Activated naive CD4-positive, alpha-beta T cell treated with Interleukin-2 at 50 U/mL for 16 hours (primary cell): ENCODE results near the gene HAPLN1.

Experiments
- DNase-seq: peaks from one replicate; pipeline ENCODE4 v3.0.0-alpha.2; 2020

The HAPLN1 gene

DNA sequence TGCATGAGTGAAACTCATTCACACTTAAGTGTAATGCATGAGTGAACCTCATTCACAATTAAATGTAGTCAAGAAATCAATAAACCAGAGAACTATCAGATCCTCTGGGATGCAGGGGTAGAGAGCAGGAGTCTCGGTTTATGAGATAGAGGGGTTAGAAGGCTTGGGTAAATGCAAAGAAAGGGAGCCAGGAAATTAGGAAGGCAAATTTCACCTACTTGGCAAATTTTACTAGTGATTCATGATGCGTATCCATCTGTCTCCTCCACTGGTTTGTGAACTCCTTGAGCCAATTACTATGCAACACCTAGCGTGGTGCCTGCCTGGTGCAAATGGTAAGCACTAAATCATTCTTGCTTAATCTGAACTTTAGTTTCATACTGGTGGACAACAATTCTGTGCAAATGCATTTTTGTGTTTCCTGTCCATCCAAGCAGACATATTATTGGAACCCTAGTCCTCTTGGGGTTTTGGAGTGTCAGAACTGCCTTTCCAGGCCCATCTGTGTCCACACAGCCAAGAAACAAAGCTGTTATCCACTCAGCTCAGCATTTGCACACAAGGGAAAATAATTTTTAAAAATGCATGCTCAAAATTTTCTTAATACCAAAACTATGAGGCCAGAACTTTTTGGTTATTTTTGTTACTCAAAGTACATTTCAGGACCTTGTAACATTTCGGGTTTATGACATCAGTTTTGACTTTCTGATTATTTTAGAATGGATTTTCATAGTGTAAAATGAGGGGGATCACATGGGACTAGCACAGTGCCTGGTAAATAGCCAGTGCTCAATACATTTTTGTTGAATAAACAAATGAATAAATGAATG is 5.2 kb downstream of the HAPLN1 start:
- DNase-seq: no peak

GRCh38 chr5:83714810-83715209 is 5.8 kb downstream of the HAPLN1 start:
- DNase-seq: no peak

DNA sequence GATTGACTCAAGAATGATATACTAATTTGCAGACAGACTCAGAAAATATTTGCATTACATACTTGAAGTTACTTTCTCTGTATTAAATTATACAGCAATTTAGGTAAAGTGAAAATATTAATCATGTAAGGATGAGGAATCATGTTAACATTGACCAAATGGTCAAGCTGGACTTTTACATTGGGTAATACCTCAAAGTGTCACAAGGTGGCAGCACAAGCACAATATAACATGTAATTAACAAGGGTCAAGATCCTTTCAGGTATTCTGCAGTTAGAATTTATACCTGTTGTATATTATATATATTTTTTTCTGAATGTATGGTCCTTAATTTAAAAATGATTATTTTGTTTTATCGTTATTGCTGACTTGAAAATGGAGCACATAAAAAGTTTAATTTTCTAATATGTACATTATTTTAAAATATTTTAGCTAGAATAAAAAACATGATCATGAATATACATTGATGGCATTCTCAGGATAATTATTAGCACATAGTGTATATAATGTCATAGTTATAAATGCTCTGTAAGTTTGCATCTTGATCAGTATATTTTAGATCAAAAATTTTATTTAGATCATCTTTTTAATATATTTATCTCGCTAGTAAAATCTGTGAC is 8.6 kb downstream of the HAPLN1 start:
- no peak for DNase-seq

DNA sequence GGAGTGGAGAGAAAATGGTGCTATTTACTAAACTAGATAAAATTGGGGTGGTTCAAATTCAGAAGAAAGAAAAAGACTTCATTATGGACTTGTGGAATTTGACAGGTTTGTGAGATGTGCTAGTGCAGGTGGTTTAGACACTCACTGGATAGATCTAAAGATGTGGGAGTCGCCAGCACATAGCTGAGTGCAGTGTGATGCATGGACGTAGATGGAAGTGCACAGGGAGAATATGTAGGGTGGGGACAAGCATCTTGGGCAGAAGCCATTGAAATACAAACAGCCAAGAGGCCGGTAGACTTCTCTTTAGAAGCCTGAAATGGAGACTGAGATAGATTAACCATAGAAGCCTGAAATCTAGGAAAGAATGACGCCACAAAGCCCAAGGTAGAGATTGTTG is 10.7 kb downstream of the HAPLN1 start:
- no peak for DNase-seq

DNA sequence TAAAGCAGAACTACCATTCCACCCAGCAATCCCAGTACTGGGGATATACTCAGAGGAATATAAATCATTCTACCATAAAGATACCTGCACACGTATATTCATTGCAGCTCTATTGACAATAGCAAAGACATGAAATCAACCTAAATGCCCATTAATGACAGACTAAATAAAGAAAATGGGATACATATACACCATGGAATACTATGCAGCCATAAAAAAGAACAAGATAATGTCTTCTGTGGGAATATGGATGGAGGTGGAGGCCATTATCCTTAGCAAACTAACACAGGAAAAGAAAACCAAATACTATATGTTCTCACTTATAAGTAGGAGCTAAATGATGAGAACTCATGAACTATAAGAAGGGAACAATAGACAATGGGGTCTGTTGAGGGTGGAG is 12.5 kb downstream of the HAPLN1 start:
- DNase-seq: no peak

- no peak for DNase-seq
These were observed 17.6 kb downstream of the HAPLN1 start for GRCh38 chr5:83703059-83703458.

DNA sequence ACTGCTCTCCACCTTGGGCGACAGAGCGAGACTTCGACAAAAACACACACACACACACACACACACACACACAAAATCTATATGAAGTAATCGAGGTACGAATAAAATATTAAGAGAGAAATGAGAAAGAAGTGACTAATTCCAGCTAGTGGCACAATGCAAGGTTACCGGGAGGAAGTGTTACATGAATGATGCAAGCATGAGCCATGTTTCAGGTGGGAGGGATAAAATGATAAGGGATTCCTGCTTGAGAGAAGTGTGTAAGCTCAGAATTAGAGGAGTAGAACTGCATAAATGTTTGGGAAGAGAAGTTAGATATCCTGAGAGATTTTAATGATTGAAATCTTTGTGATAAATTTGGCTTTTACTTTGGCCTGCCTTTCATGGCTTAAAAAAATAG is 18.8 kb downstream of the HAPLN1 start:
- DNase-seq: no peak

- DNase-seq: no peak
These were observed 30.8 kb downstream of the HAPLN1 start for GRCh38 chr5:83689881-83690280.

GRCh38 chr5:83688281-83688680 is 32.4 kb downstream of the HAPLN1 start:
- DNase-seq: no peak

DNA sequence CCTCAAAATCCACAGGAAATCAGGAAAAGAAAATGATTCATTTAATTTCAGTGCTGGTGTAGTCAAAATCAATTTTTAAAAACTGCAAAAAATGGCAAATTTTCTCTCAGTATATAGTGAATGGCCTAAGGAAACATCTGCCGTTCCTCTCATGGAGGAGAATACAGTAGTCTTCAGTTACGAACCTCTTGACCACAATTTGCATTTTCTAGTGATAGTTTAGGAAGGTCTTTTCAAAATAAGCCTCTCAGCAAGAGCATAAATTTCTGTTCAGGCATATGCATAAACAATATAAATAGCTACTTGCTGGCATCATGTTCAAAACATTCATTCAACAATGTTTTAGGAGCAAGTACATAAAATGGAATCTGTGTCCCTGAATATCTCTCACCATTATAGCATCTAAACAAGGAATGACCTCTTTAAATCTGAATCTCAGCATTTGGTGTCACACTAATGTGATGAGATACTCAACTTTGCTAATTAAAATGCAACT is 33.5 kb downstream of the HAPLN1 start:
- no peak for DNase-seq

GRCh38 chr5:83686251-83686650 is 34.4 kb downstream of the HAPLN1 start:
- no peak for DNase-seq

DNA sequence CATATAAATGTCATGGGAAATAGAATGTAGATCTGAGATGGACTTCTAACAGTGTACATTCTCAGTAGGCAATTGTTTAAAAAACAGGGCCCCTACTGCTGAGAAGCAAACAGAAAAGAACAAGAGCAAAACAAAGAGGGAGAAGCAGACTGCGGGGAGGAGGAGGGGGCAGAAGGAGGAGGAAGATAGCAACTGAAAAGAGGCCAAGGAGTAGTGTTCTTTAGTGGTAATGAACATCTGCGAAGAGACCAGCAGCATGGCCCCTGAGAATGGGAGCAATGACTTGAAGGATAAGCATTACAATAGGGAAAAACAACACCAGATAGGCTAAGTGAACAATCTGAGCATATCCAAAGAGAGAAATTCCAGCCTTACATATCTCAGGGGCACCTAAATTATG is 36.8 kb downstream of the HAPLN1 start:
- DNase-seq: no peak

DNA sequence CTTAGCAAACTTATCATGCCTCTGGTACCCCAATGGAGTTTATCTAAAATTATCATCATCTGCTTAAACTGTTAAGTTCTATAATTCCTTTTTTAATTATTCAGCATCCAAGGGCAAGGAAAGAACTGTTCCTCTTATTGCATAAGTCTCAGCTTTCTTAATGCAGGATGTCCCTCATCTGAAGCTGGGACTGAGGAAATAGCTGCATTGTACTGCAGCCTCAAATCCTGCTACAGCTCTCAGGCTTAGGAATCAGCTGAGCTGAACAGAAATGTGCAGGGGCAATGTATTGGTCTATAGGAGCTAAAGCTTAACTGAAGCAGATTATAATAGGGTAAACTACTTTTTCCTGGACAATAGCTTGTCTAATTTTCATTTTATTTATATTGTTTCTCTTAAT is 48.0 kb downstream of the HAPLN1 start:
- no peak for DNase-seq

- DNase-seq: no peak
These were observed 48.5 kb downstream of the HAPLN1 start for GRCh38 chr5:83672158-83672557.

GRCh38 chr5:83665631-83666030 is 55.0 kb downstream of the HAPLN1 start:
- DNase-seq: no peak

DNA sequence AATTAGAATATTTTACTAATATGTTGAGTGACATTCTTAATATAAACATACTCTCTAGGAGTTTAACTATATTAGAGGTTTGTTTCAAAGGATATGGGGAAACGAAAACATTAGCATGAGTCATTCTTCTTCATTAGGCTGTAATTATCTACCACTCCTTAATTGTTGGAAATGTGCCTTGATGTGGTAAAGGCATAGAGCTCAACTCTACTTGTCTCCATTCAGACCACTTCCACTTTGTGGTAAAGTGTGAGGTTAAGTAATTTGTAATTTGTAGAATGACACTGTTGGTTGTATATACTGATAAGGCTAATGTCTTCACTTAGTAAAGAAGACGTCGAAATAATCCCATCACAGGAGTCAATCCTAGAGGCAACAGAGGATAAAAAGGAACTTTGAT is 58.1 kb downstream of the HAPLN1 start:
- DNase-seq: no peak

DNA sequence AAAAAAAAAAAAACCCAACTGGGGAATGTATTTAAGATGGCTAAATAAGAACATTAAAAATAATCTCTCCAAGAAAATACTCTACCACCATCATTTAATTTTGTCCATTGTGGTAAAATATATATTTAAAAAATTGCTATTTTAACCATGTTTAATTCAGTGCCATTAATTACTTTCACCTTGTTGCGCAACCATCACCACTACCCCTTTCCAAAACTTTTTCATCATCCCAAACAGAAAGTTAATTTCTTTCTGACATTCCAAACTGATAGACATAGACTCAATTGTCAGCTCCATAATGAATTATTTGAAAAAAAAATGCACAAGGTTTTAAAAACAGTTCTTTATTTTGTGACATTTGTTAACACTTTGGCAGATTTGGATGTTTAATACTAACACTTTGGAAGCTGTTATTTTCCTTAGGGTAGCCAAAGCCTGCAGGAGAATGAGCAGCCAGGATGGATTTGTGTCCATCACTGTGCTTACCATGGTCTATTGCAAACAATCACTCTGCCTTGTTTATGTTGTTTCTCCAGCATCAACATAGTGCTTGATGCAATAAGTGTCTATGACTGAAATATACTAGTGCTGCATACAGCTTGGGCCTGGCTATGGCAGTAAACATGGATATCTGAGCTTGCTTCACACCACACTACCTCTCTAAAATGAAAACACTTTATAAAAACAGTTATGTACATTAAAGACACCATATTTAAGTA is 62.7 kb downstream of the HAPLN1 start:
- DNase-seq: no peak

GRCh38 chr5:83654427-83654994 is 66.1 kb downstream of the HAPLN1 start:
- DNase-seq: no peak

DNA sequence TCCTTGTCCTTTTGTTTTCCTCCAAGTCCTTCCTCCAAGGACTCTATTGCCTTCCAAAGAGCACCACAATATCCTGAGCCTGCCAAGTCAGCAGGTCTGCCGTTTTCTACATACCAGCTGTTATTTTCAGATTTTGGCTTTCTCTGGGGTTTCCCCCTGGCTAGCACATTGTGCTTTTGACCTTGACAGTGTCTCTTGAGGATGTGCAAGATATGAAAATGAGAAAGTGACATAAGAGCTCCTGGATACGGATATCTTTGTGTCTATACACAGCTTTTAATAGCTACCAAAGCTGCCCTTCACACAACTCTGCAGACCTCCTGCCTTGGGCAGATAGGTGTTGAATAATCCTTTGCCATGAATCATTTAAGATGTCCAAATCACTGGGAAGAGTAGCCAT is 67.0 kb downstream of the HAPLN1 start:
- no peak for DNase-seq

- no peak for DNase-seq
These were observed 74.7 kb downstream of the HAPLN1 start for GRCh38 chr5:83645936-83646335.

DNA sequence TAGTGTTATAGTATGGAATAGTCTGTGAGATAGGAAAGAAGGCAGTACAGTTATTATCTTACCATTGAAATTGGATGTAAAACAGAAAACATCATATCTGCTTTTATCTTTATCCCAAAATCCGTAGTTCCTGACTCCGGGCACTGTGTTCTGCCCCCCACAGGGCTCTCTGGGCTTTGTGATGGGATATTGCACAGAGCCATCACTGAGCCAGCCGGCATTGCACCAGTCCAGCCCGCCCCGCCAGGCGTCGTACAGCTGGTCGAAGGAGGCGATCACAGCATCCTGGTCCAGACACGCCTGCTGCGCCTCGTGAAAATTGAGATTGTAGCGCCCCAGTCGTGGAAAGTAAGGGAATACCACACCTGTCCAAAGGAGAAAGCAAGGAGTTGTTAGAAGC is 76.4 kb downstream of the HAPLN1 start:
- DNase-seq: no peak

- no peak for DNase-seq
These were observed 78.7 kb downstream of the HAPLN1 start for GRCh38 chr5:83641946-83642345.

- no peak for DNase-seq
These were observed 80.7 kb downstream of the HAPLN1 start for GRCh38 chr5:83639911-83640310.

- DNase-seq: no peak
These were observed 84.5 kb downstream of the HAPLN1 start for GRCh38 chr5:83636156-83636555.
